Stimulated activated CD4-positive, alpha-beta T cell treated with anti-CD3 and anti-CD28 coated beads, Interleukin-12 subunit alpha, Interleukin-12 subunit beta, amount 100 ng/mL, for 24 hours (primary cell): ENCODE data around the gene SMTNL1.
A peak's percentile ranks its signal among the peaks of the same experiment; 100 is the strongest.
"Not testable (repeated sequence)": the region's sequence is repeated elsewhere in the genome, so short reads cannot be mapped to it uniquely, and the experiment has no call there.

Experiments used
- DNase-seq, 2 experiments: peaks; one replicate each; pipeline ENCODE4 v3.0.0-alpha.2; 2020; ENCODE audit warnings: low read depth in 2 of 2

SMTNL1 gene

GRCh38 chr11:57508341-57509170, 28.8 kb upstream of the SMTNL1 start:
- no peak for DNase-seq

- no peak for DNase-seq
These were observed 25.5 kb upstream of the SMTNL1 start for GRCh38 chr11:57511741-57512430.

- DNase-seq = no peak
These were observed 24.5 kb upstream of the SMTNL1 start for GRCh38 chr11:57512646-57513451.

GRCh38 chr11:57513452-57513795, 24.0 kb upstream of the SMTNL1 start:
- no peak for DNase-seq

GRCh38 chr11:57513911-57514537, 23.4 kb upstream of the SMTNL1 start:
- DNase-seq = peak; percentile 10 to 15

GRCh38 chr11:57514538-57515331, 22.7 kb upstream of the SMTNL1 start:
- peak; percentile 28 to 56 for DNase-seq

- DNase-seq = peak; percentile 6 to 34
These were observed 21.9 kb upstream of the SMTNL1 start, which contains the start of gene SLC43A1 for GRCh38 chr11:57515332-57516060. Gene SLC43A1 (minus strand): TSS chr11:57515702. CDS start chr11:57514111, 1,591 bp downstream.

- no peak for DNase-seq
These were observed 21.3 kb upstream of the SMTNL1 start for GRCh38 chr11:57516061-57516443.

- DNase-seq = no peak
These were observed 16.3 kb upstream of the SMTNL1 start for GRCh38 chr11:57521116-57521515.

GRCh38 chr11:57523419-57523818, 14.0 kb upstream of the SMTNL1 start:
- DNase-seq = no peak

GRCh38 chr11:57527056-57527631, 10.3 kb upstream of the SMTNL1 start:
- peak; percentile 27 to 70 for DNase-seq

GRCh38 chr11:57529012-57529411, 8.4 kb upstream of the SMTNL1 start:
- DNase-seq = no peak

- no peak for DNase-seq
These were observed 7.2 kb upstream of the SMTNL1 start for GRCh38 chr11:57530215-57530595.

- DNase-seq = peak; percentile 87 to 89
These were observed 6.5 kb upstream of the SMTNL1 start, which contains the start of gene TIMM10 for GRCh38 chr11:57530596-57531507. Gene TIMM10 (minus strand): TSS chr11:57530754. CDS start chr11:57530189, 565 bp downstream.

- DNase-seq = not testable (repeated sequence)
These were observed 2.9 kb upstream of the SMTNL1 start for GRCh38 chr11:57534449-57534848.

GRCh38 chr11:57539342-57539741, 1.9 kb downstream of the SMTNL1 start:
- DNase-seq = no peak

- DNase-seq = no peak
These were observed 3.8 kb downstream of the SMTNL1 start for GRCh38 chr11:57541169-57541568.

GRCh38 chr11:57542582-57542981, 5.2 kb downstream of the SMTNL1 start:
- DNase-seq = no peak

GRCh38 chr11:57543593-57543992, 6.2 kb downstream of the SMTNL1 start:
- no peak for DNase-seq
